Astrocyte (in vitro differentiated cells and primary cell): ENCODE data around the gene MAP7.

Experiments
- EZH2 ChIP-seq: IDR thresholded peaks from 2 replicates; pipeline ENCODE4 v1.6.1; 2012; ENCODE audit warnings: mild to moderate bottlenecking, low read length, inconsistent platforms; ENCODE audit not compliant: insufficient read depth
- TF ChIP-seq, protein P1 (sequence below): IDR thresholded peaks from 2 replicates; pipeline ENCODE4 v1.5.1; 2011; ENCODE audit warnings: low read depth, mild to moderate bottlenecking, inconsistent platforms, low read length, moderate library complexity; ENCODE audit not compliant: insufficient read depth

DNA sequence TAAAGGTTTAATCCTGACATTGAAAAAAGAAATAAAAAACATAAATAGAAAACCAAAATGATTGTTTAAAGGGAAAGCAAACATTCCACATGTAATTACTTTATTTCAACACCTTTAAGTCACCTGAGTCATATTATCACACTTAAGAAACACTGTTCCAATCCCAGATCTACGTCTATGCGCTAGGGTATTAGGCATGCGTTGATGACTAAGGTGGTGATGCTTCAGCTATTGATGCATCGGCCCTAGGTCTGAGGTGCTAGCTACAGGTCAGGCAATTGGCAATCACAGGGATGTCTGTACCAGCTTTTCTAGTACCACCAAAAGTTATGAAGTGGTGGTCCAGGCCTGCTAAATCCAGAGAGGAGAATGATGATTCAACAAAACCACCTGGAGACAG, 162.9 kb downstream of the MAP7 start:
- TF ChIP-seq, protein P1, sequence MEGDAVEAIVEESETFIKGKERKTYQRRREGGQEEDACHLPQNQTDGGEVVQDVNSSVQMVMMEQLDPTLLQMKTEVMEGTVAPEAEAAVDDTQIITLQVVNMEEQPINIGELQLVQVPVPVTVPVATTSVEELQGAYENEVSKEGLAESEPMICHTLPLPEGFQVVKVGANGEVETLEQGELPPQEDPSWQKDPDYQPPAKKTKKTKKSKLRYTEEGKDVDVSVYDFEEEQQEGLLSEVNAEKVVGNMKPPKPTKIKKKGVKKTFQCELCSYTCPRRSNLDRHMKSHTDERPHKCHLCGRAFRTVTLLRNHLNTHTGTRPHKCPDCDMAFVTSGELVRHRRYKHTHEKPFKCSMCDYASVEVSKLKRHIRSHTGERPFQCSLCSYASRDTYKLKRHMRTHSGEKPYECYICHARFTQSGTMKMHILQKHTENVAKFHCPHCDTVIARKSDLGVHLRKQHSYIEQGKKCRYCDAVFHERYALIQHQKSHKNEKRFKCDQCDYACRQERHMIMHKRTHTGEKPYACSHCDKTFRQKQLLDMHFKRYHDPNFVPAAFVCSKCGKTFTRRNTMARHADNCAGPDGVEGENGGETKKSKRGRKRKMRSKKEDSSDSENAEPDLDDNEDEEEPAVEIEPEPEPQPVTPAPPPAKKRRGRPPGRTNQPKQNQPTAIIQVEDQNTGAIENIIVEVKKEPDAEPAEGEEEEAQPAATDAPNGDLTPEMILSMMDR: no peak
- TF ChIP-seq EZH2: no peak
